Kidney (tissue), 14 donors: ENCODE measurements around the gene RNF145. TPM values are rescaled to one million over a fixed set of nuclear protein-coding genes. Genes with fewer than 3 reads are reported as not detected.
"Not testable (repeated sequence)": the region's sequence is repeated elsewhere in the genome, so short reads cannot be mapped to it uniquely, and the experiment has no call there.

ENCODE experiments used
- DNase-seq, 5 donors: peaks; one replicate each; pipeline ENCODE4 v3.0.0-alpha.2; 2013 to 2020
- FAIRE-seq: peaks from 2 replicates; lab custom pipeline; 2012; peaks lifted over from hg19 to GRCh38; lab: Jason Lieb, UNC
- H3K27ac ChIP-seq, 2 donors: one replicate each; pipeline ENCODE4 v1.7.0; 2013; ENCODE audit warnings: low read depth in 2 of 2, low read length in 2 of 2, inconsistent platforms in 1 of 2
- H3K27me3 ChIP-seq: one replicate; pipeline ENCODE4 v1.7.1; 2013; ENCODE audit warnings: low read length, inconsistent platforms; ENCODE audit not compliant: control insufficient read depth, insufficient read depth
- H3K36me3 ChIP-seq, 3 donors: one replicate each; pipeline versions ENCODE4 v1.7.0 to v1.7.1; 2013; ENCODE audit warnings: low read length in 3 of 3, control low read depth in 1 of 3, inconsistent platforms in 1 of 3; ENCODE audit not compliant: insufficient read depth in 3 of 3, control insufficient read depth in 2 of 3
- H3K4me1 ChIP-seq, 3 donors: one replicate each; pipeline versions ENCODE4 v1.7.0 to v1.7.1; 2013; ENCODE audit warnings: low read length in 3 of 3, inconsistent platforms in 1 of 3, low read depth in 1 of 3; ENCODE audit not compliant: control insufficient read depth in 2 of 3, insufficient read depth in 2 of 3
- H3K4me3 ChIP-seq, 3 donors: one replicate each; pipeline versions ENCODE4 v1.7.0 to v1.8.1; 2013; ENCODE audit warnings: low read length in 3 of 3, control low read depth in 1 of 3, inconsistent platforms in 1 of 3
- H3K9ac ChIP-seq, 3 donors: one replicate each; pipeline versions ENCODE4 v1.7.0 to v1.7.1; 2013; ENCODE audit warnings: low read length in 3 of 3, control low read depth in 1 of 3, inconsistent platforms in 1 of 3
- H3K9me3 ChIP-seq, 3 donors: one replicate each; pipeline versions ENCODE4 v1.7.0 to v1.7.1; 2013; ENCODE audit warnings: low read length in 3 of 3, control low read depth in 1 of 3, inconsistent platforms in 1 of 3; ENCODE audit not compliant: control insufficient read depth in 2 of 3, insufficient read depth in 1 of 3
- intact Hi-C: fragments of 100-400 bp; cut with DNase I; formaldehyde crosslinking; loops from one replicate; pipeline ENCODE4 v1.11.1; 2022
- polyA plus RNA-seq: library from polyadenylated mRNA; stranded (reverse); fragments of 350-450 nt; fragmentation: Illumina TruSeq; extraction: RNeasy Lipid Tissue Mini Kit (QIAGEN cat#74804); gene quantifications from one replicate; pipeline ENCODE4 v1.2.3, GENCODE V29; 2014; ENCODE audit warnings: low read depth, low replicate concordance; ENCODE audit not compliant: insufficient read depth
- total RNA-seq: library from RNA; stranded (reverse); fragmentation: NEBNext Ultra II Directional; extraction: Animal tissue kit (Norgen Biotek cat#: 25700); gene quantifications from one replicate; pipeline ENCODE4 v1.2.1, GENCODE V29; 2021
- TF ChIP-seq, protein P1 (sequence below): IDR thresholded peaks from 3 replicates; pipeline ENCODE4 v1.5.1; 2012; ENCODE audit warnings: mild to moderate bottlenecking, moderate library complexity, borderline replicate concordance; ENCODE audit not compliant: insufficient read depth; ENCODE audit errors: extremely low read depth
- donor health status: control.
- donor health status: control.
- donor health status: control.
- donor health status: control.
- donor health status: control.
- donor health status: DM: yes; HTN: yes; CAD: no.
- donor health status: Normal renal cell carcinoma (clear cell type).

RNF145 gene
- total and polyA plus RNA-seq, 2 donors from 2014 or later = 29.6 to 66.5 TPM

DNA sequence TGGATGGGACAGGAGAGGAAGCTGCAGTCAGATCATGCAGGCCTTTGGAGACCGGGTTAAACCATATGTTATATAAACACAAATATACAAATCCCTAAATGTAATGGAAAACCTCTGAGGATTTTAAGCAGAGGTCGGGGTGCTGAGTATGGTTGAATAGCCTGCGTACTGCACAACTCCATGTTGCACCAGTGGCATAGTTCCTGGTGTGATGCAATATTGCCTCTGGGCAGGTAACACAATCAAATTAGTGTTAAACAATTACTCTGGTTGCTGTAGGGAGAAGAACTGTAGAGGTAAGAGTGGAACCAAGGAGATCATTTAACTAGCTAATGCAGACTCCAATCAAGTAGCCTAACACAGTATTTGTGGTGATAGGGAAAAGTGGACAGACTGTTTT, 21.3 kb upstream of the RNF145 start:
- TF ChIP-seq, protein P1, sequence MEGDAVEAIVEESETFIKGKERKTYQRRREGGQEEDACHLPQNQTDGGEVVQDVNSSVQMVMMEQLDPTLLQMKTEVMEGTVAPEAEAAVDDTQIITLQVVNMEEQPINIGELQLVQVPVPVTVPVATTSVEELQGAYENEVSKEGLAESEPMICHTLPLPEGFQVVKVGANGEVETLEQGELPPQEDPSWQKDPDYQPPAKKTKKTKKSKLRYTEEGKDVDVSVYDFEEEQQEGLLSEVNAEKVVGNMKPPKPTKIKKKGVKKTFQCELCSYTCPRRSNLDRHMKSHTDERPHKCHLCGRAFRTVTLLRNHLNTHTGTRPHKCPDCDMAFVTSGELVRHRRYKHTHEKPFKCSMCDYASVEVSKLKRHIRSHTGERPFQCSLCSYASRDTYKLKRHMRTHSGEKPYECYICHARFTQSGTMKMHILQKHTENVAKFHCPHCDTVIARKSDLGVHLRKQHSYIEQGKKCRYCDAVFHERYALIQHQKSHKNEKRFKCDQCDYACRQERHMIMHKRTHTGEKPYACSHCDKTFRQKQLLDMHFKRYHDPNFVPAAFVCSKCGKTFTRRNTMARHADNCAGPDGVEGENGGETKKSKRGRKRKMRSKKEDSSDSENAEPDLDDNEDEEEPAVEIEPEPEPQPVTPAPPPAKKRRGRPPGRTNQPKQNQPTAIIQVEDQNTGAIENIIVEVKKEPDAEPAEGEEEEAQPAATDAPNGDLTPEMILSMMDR = no peak

GRCh38 chr5:159228097-159228496, 18.7 kb upstream of the RNF145 start:
- H3K9me3 ChIP-seq, H3K9ac ChIP-seq, intact Hi-C loops, H3K4me3 ChIP-seq, DNase-seq, FAIRE-seq, H3K4me1 ChIP-seq, H3K36me3 ChIP-seq, H3K27ac ChIP-seq, H3K27me3 ChIP-seq: not testable (repeated sequence)

More for the DNA sequence above, 21.3 kb upstream of the RNF145 start:
- intact Hi-C loops = no loop called here
- H3K36me3 ChIP-seq = no peaks in the 10 kb centered on the region
- no peak overlapping the region for H3K9ac ChIP-seq
- DNase-seq (peak in 2 of 5 donors; percentile 13 to 35), FAIRE-seq (no peak)
- peaks cover 0 to 4% (median 0%) of the 10 kb centered on the region in 3 donors for H3K4me1 ChIP-seq
- H3K4me3 ChIP-seq = no peak overlapping the region
- no peak overlapping the region for H3K27ac ChIP-seq
- H3K27me3 ChIP-seq = no peaks in the 10 kb centered on the region
- H3K9me3 ChIP-seq = no peaks in the 10 kb centered on the region

DNA sequence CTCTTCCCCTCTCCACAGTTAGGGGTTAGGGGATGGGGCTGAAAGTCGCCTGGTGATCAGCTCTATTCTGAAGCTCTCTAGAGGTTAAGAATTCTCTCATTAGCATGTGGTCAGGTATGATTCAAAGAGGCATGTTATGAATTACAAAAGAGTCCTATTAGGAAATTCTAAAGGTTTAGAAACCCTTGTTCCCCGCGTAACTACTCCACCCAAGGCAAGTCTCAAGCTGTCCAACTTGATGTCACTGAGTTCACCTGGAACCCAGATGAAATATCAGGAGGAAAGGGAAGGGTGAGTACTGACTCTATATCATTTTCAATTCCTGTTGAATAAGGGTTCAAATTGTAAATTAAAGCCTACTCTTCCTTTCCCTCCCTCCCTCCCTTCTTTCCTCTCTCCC, 18.1 kb upstream of the RNF145 start:
- Histone ChIP-seq H3K36me3 (no peaks in the 10 kb centered on the region), H3K27me3 (no peaks in the 10 kb centered on the region), H3K4me3 (no peak overlapping the region), H3K9me3 (no peaks in the 10 kb centered on the region), H3K27ac (no peak overlapping the region), H3K4me1 (peaks cover 0 to 4% (median 0%) of the 10 kb centered on the region in 3 donors), H3K9ac (no peak overlapping the region)
- DNase-seq (no peak), FAIRE-seq (no peak)
- TF ChIP-seq, protein P1 = no peak
- intact Hi-C loops = no loop called here

- intact Hi-C loops = no loop called here
- TF ChIP-seq, protein P1 = no peak
- FAIRE-seq = no peak
These were observed 17.1 kb upstream of the RNF145 start for GRCh38 chr5:159226451-159226850.

More at GRCh38 chr5:159226451-159226850, 17.1 kb upstream of the RNF145 start:
- no peak overlapping the region for H3K4me3 ChIP-seq
- no peaks in the 10 kb centered on the region for H3K9me3 ChIP-seq
- H3K36me3 ChIP-seq = no peaks in the 10 kb centered on the region
- H3K27ac ChIP-seq = no peak overlapping the region
- no peak overlapping the region for H3K9ac ChIP-seq
- no peaks in the 10 kb centered on the region for H3K27me3 ChIP-seq
- peaks cover 0 to 4% (median 0%) of the 10 kb centered on the region in 3 donors for H3K4me1 ChIP-seq
- DNase-seq = no peak
